ENCODE results near the gene FAM25G.
"Not testable (repeated sequence)": the region's sequence is repeated elsewhere in the genome, so short reads cannot be mapped to it uniquely, and the experiment has no call there.

The FAM25G gene

DNA sequence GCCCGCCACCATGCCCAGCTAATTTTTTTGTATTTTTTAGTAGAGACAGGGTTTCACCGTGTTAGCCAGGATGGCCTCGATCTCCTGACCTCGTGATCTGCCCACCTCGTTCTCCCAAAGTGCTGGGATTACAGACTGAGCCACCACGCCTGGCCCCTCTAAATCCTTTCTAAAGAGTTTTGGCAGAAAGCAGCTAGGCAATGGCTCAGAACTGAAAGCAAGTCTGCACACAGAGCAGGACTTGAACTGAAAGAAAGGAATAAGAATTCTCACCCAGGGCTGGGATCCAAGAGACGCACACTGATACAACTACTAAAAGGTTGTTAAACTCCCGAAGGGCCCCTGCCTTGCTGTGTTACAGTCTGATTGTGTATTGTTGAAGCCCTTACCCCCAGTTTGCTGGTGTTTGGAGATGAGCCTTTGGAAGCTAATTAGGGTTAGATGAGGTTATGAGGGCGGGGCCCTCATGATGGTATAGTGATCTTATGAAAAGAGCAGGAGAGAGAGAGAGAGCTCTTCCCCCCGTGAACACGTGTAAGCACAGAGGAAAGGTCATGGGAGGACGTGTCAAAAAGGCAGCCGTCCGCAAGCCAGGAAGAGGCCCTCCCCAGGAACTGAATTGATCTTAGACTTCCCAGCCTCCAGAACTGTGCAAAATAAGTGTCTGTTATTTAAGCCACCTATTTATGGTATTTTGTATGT is 26.1 kb downstream of the FAM25G start:
- DNase-seq = not testable (repeated sequence)

DNA sequence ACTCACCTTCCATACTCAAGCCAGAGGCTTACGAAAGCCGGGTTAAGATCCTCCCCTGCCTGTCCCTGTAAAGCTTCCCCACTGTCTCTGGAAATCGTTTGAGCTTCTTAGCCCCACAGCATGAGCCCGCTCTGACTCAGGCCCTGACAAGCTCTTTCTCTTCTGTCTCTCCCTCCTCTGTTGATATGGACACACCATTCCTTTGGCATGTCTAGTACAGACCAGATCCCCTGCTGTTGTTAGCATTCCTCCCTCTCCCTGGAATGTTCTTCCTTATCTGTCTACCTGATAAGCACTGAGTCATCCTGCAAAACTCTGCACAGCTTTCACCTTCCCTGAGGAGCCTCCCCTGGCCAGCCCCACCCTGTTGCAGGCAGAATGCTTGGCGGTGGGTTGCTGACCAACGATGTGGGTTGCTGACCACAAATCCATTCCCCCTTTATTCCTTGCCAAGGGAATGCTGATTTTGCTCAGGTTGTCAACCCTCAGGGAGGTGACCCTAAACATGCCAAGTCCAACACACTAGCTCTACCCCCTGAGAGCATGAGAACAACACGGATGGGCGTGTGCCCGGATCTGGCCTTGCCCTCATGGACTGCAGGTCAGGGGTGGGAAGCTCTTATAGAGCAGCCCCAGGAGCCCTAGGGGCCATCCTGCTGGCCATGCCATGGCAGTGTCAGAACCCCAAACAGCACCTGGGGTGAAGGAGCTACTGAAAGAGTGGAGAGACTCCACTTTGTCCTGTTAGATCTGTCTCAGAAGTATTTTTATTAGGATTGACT is 28.7 kb downstream of the FAM25G start:
- not testable (repeated sequence) for DNase-seq

DNA sequence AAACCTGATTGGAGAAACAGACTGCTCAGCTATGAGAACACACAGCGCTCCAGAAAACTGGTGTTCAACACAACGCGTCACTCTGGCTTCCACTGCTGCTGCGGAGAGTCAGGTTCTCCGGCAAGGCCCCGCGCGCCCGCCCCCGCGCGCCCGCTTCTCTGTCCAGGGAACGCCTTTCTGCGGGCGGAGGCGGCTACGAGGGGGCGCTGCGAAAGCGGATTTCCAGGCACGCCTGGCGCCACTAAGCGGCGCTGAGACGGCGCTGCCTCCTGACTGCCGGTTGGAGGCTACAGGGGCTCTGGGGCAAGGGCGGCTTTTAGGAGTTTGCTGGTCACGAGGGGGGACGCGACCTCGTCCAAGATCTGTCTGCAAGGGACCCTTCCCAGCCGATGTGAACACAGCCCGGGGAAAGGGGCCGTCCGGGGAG is 30.2 kb downstream of the FAM25G start:
- DNase-seq = peak in 11 of 56 donors; percentile 7 to 50 (median 24)

DNA sequence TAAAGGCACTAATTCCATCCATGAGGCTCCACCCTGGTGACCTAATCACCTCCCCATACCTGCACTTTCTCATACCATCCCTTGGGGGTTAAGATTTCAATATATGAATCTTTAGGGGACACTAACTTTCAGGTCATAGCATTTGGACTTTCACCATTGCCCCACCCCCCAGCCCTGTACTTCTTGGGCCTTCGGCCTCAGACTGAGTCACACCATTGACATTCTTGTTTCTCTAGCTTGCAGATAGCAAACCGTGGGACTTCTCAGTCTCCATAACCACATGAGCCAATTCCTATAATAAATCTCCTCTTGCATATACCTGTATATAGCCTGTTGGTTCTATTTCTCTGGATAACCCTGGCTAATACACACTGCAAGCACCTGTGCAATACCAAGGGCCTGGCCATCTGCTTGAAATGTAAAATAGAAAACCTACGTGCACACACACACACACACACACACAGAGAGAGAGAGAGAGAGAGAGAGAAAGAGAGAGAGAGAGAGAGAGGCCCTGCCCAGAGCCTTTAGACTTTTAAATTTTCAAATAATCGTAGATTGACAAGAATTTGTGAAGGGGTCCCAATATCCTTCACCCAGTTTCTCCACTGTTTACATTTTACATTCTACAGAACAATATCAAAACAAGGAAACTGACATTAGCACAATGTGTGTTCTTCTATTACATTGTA is 32.9 kb downstream of the FAM25G start:
- no peak for DNase-seq

DNA sequence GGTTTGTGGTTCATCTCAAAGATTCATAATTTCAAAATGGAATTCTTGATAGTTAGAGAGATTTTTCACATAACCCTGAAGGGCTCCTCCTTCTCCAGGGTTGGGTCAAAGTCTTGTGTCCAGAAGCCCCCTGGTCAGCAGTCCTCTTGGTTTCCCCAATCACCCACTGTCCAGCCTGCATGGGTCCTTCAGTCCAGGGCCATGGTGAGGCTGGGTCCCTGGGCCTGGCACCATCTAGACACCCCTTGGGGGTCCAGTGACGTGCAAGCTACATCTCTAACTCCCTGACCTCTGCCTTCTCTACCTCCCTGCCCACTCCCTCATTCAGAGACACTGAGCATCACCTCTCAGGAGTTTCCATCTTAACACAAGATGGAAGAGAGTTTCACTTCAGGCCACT is 33.7 kb downstream of the FAM25G start:
- no peak for DNase-seq

DNA sequence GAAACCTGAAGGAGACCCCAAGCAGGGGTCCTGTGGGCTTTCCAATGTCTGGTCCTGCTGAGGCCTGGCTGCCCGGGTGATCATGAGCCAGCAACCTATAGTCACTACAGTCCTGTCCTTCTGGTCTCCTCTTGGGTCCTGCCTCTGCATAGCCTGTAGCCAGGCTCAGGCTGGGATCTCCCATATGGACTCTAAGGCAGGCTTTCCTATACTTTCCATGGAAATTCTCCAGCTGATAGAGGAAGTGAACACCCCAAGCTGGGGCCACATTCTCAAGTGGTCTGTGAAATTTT is 34.0 kb downstream of the FAM25G start:
- DNase-seq = no peak

DNA sequence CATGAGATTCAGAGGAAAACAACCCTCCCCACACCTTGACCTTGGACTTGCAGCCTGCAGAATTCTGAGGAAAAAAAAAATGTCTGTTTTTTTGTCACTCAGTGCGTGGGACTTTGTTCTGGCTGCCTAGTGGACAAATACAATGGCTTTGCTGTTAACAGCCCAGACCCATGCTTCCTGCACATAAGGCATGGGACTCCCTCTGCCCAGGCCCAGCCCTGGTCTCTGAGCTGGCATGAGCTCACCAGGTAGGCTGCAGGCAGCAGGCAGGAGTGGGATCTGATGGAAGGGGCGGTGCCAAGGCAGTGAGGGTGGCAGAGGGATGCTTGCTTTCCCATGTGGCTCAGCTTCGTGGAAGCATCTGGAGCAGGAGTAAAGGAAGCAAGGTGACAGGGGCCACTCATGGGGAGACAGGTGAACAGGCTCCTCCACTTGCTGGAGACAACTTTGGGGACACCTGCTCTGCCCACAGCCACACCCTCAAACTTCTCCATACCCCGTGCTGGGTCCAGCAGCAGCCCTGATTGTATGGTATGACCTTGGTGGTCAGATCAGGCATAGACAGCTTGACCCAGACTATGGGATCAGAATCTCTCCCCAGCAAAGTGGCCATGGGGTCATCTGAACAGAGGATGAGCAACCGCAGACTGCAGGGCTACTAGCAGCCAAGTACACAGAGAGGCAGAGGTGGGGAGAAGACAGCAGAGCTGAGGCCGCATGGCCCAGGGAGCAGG is 34.5 kb downstream of the FAM25G start:
- no peak for DNase-seq

DNA sequence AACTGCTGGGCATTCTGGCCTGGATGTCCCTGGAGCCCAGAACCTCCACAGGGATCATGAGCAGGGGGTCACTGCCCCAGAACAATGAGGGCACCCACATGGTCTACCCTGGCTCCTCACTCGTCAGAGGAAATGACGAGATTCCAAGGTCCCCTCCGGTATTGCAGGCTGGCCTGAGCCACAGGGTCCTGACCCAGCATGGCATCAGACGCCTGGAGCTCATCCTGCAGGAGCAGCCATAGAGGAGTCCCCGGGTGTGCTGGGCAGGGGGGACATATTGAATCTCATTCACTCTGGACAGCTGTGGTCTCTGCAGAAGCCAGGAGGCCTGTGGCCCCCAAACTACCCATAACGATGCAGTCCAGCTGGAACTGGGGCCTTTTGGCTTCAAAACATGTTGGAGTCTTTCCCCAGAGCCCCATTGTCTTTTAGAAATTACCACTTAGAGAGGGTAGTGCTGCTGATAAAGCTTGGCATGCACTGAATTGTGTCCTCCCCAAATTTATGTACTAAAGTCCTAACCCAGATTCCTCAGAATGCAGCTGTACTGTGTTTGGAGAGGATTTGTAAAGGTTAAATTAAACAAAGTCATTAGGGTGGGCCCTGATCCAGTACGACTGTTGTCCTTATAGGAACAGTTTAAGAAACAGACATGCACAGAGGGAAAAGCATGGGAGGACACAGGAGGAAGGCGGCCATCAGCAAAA is 35.3 kb downstream of the FAM25G start:
- no peak for DNase-seq

DNA sequence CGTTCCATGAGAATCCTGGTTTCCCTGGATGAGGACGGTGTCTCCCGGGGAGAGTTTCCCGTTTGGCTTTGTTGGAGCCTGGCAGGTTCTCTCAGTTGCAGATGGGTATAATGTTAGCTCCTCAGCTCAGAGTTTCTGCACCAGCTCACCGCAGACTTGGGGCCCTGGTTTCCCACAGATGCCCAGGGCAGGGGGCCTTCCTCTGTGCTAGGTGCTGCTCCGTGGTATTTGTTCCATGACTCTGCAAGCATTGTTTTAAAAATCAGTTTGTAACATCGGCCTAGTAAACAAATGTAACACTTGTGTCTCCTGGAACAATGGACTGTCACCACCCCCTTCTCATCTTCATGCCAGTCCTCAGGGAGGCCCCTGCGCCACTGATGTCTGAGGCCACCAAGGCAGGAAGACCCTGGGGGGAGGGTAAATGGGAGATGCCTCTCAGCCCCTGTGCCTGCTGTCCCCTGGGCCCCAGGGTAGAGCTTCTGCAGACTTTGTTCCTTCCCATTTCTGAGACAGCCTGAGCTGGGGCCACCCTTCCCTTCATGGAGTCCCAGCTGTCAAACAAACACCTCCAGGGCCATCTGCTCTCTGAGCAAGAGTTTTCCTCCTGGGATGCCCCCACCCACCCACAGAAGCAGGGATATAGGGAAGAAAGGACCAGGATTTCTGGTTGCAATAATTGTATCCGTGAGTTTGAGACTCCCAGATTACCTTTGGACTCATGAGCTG is 36.0 kb downstream of the FAM25G start:
- DNase-seq = not testable (repeated sequence)

DNA sequence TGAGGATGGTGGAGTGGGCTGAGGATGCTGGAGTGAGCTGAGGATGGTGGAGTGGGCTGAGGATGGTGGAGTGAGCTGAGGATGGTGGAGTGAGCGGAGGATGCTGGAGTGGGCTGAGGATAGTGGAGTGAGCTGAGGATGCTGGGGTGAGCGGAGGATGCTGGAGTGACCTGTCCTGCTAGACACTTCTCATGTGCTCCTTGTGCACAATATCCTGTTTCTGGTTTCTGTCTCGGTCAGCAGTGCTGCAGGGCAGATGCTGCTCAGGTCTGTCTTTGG is 36.8 kb downstream of the FAM25G start:
- no peak for DNase-seq

DNA sequence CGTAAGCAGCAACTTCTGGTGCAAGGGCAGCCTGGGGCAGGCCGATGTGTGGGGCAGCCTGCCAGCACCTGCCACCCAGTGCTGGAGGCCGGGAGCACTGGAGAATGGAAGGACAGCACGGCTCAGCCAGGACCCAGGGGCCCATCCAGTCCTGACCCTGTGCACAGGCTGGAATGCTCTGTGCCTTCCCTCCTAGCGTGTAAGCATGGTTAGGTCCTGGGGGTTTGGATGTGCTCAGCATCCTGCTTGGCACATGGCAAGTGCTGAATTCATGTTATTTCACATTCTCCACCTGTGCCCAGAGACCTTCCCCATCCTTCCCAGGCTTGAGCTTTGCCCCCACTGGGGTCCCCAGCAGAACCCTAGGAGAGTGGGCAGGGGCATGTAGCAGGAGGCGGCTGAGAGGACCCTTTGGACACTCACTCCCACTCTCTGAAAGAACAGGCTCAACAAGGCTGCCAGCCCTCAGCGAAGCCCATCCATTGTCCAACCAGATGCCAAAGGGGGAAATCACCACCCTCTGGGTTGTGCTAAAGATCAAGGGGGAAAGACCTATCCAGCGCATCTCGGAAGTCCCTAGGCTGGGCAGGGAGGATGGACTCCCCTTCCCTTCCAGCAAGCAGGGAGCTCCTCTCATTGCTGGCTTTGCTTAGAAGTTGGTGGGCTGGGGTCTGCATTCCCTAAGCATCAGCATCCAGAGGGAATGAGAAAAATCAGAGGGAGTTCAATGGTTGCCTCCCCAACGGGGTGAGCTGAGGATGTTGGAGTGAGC is 37.3 kb downstream of the FAM25G start:
- no peak for DNase-seq

DNA sequence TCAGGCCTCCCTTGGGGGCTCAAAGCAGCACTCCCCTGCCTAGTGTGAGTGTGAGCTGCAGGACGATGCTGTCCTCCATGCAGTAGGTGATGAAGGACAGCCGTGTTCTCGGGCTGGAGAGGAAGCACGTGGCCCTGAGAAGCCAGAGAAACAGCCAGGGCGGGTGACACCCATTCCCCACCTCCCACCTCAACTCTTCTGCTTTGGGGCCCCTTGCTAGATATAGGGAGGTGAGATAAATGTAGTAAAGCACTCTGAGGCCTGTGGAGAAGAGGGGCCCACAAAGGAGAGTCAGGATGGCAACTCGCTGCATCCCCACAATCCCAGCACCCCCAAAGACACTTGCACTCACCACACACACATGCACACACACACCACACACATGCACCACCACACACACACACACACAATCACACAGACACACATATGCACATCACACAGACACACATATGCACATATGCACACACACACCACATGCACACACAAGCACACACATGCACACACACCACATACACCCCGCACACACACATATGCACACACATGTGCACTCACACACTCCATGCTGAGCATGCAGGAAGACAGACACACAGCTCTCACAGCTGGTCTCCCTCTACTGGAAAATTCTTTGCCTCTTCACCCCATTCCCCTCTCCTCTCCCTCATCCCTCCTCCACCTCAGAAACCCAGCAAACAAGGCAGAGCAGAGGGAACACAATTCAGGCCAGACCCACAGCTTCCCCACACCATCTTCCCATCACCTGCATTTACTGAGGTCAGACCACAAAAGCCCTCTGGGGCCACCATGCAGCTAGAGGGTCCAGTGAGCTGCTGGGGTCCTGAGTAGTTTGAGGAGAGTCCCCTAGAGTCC is 38.1 kb downstream of the FAM25G start:
- no peak for DNase-seq

DNA sequence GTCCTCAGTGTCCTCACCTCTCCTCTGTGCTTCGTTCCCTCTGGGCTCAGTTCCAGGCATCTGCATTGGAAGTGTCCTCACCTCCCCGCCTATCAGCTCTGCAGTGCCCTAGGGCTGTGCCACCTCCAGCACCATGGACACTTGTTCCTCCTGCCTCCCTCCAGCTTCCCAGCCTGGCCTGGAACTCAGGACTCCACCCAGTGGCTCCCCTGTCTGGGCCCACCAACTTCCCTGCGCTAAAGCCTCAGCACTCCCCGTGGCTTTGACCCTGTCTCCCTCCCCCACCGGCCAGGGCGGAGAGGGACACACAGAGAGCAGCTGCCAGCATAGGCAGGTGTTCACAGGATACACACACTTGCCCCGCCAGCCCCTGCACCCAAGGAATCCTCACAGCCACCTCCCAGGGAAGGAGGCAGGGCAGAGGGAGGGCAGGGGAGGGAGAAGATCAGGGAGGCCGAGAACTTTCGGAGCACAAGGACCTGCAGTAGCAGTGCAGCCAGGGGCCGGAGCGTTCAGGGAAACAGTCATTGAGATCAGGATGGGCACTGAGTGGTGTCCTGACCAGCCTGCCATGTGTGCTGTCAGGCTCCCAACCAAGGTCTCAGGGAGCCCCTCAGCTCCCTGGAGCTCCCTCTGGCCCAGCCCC is 38.9 kb downstream of the FAM25G start:
- DNase-seq = no peak

DNA sequence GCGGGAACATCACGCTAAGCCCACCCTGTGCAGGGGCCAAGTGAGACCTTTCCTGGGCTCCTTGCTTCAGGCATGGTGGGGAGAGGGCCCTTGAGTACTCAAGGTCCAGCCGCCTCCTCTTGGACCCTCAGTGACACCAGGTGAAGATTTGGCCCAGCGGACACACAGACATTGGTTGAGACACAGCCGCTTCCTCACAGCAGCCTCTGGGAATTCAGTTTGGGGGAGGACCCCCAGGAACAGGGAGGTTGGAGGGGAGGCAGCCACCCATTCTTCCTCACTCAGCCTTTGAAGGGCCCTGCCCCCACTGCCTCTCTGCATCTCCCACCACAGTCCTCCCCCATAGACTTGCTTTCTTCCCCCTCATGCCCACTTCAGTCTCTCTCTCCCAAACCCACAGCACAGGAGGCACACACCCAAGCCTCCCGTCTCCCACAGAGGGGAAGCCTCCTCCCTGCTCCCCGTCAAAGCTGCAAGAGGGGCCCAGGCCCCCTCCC is 39.5 kb downstream of the FAM25G start:
- DNase-seq = no peak

DNA sequence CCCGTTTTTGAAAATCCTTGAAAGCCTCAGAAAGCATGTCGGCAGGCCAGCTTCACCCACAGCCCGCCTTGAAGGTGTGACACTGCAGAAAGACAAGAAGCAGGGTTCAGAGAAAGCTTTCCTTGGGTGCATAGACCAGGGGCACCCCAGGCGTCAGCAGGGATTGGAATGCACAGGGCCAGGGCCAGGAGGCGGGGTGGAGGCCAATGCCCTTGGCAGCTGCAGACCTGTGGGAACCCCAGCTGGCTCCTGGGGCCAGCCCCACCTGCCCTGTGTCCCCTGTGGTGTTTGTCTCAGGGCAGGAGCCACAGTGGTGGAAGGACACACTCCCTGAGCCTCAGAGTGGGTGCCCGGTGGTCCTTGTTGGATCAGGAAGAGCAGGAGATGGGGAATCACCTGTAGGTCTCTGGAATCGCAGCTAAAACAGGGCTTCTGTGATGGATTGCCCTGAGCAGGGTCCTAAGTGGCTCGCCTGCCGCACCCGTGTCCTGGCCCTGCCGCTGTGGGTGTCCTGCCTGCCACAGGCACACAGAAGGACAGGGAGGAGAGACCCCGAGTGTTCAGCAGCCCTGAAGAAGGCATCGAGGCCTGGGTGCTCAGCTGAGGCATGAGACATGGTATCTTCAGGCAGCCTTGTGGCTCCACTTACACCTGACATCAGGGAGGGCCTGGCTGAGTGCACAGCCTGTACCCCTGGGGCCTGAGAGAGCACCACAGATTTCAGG is 40.1 kb downstream of the FAM25G start:
- no peak for DNase-seq

DNA sequence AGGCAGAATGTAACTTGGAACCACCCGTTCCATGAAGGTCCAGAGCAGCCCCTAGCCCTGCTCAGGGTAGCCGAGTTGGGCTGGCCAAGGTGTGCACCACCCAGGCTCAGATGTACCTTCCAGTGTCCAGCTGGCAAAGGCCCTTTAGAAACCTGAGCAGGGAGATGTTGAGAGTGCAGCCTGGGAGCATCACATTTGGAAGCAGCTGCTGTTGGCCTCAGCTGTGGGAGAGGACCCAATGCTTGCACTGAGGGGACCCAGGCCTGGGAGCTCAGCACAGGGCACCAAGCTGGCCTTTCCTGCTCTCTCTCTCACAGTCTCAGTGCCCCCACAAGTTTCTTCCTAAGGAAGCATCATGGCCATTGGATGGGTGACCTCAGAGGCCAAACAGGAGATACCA is 41.1 kb downstream of the FAM25G start:
- DNase-seq = no peak

DNA sequence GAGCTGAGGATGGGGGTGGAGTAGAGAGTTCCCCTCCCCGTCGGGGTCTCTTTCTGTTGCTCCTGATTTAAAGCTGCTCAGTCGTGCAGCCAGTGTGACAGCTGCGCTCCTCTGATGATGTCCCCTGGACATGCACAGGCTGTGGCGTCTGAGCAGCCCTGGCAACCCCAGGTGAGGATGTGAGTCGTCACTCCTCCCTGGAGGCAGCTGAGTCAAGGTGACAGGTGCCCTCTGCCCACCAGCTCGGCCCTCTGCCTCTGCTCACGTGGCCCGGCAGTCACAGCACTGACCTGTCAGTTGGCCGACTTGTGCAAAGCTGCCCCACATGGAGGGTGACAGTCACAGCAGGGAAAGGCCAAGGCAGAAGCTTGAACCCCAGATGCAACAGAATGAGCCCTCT is 41.5 kb downstream of the FAM25G start:
- no peak for DNase-seq

Data from nucleus accumbens (tissue), 56 donors.